Upper lobe of left lung (tissue), 4 donors: Measurements from ENCODE around the gene KCNMA1.

Experiments
- POLR2A ChIP-seq, 4 donors: fragments of 450-650 bp; IDR thresholded peaks; one replicate each; pipeline ENCODE4 v1.5.1; 2016 to 2017; ENCODE audit warnings: antibody characterized with exemption in 4 of 4, mild to moderate bottlenecking in 2 of 4
- TF ChIP-seq, protein P1 (sequence below), 6 experiments: fragments of 450-650 bp in 4 of 6; fragments of 200-600 bp in 2 of 6; sonication (generic) in 2 of 6; IDR thresholded peaks; one replicate each; pipeline ENCODE4 v1.5.1; 2016 to 2019; ENCODE audit warnings: antibody characterized with exemption in 6 of 6

DNA sequence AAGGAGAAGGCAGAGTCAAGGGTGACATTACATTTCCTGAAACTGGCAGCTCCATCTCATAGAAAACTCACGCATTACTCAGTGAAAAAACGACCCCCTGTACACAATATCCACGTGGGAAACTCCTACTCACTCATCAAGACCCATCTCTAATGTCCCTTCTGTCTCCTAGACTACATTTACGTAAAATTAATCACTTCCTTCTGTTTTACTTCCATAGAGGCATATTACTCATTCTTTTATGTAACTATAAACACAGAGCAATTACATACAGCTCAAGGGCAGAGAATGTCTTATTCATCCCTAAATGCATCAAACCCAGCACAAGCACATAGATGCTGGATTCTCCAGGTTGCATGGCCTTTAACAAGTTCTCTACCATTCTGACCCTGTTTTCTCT lies 281.8 kb downstream of the KCNMA1 start:
- TF ChIP-seq, protein P1, sequence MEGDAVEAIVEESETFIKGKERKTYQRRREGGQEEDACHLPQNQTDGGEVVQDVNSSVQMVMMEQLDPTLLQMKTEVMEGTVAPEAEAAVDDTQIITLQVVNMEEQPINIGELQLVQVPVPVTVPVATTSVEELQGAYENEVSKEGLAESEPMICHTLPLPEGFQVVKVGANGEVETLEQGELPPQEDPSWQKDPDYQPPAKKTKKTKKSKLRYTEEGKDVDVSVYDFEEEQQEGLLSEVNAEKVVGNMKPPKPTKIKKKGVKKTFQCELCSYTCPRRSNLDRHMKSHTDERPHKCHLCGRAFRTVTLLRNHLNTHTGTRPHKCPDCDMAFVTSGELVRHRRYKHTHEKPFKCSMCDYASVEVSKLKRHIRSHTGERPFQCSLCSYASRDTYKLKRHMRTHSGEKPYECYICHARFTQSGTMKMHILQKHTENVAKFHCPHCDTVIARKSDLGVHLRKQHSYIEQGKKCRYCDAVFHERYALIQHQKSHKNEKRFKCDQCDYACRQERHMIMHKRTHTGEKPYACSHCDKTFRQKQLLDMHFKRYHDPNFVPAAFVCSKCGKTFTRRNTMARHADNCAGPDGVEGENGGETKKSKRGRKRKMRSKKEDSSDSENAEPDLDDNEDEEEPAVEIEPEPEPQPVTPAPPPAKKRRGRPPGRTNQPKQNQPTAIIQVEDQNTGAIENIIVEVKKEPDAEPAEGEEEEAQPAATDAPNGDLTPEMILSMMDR (IDR thresholded peaks at IDR 0.05), result no peak
- no peak for TF ChIP-seq POLR2A (IDR thresholded peaks at IDR 0.05)
